HCT116 (cell line): Measurements from ENCODE around the gene COBL. TPM values are rescaled to one million over a fixed set of nuclear protein-coding genes. Genes with fewer than 3 reads are reported as not detected.

Source experiments
- ATAC-seq: fragments of 200-7000 bp; cut with Tn5 transposase; 2 replicates; pipeline ENCODE4 v1.9.1; 2020; ENCODE audit warnings: mild to moderate bottlenecking, moderate library complexity
- BruUV-seq: library from RNA; stranded (reverse); fragments of 400-500 nt; replicated peaks from 2 replicates; lab custom pipeline; 2021; lab: Mats Ljungman, UMichigan
- CTCF ChIA-PET: fragments of 300-600 bp; sonication (Branson Sonifier 250); formaldehyde crosslinking; loops from one replicate; lab custom pipeline; 2021; ENCODE audit warnings: antibody characterized with exemption; lab: Charles Lee
- POLR2A ChIA-PET: fragments of 300-600, 350-600 bp; sonication (Branson Sonifier 250); formaldehyde crosslinking; loops from one replicate; lab custom pipeline; 2021; ENCODE audit warnings: antibody characterized with exemption; lab: Charles Lee
- RAD21 ChIA-PET, 2 experiments: fragments of 300-600 bp; sonication (Branson Sonifier 250); formaldehyde crosslinking; loops; one replicate each; lab custom pipeline; 2023; ENCODE audit warnings: low total read pairs in 2 of 2; ENCODE audit not compliant: uncharacterized antibody in 2 of 2, unreplicated experiment in 2 of 2, low non-redundant PET in 1 of 2; lab: Charles Lee
- DNase-seq: peaks from one replicate; pipeline ENCODE4 v3.0.0-alpha.2; 2010; ENCODE audit warnings: low read depth, low spot score
- H2AFZ ChIP-seq: fragments of 200-600 bp; shearing (Covaris generic), sonication (generic); 2 replicates; pipeline ENCODE4 v1.6.1; 2017; ENCODE audit warnings: low read depth, mixed run types, mixed read lengths, antibody characterized with exemption, low read length; ENCODE audit not compliant: poor library complexity, severe bottlenecking
- H3K27ac ChIP-seq: 2 replicates; pipeline ENCODE4 v1.5.1; 2012; ENCODE audit warnings: low read depth, low read length
- H3K27me3 ChIP-seq: fragments of 200-600 bp; sonication (generic); 2 replicates; pipeline ENCODE4 v1.6.1; 2016; ENCODE audit warnings: mixed run types, low read length, mixed read lengths; ENCODE audit not compliant: insufficient read depth
- H3K36me3 ChIP-seq, 2 experiments: fragments of 200-500 bp in 1 of 2; fragments of 200-600 bp in 1 of 2; sonication (Bioruptor generic) in 1 of 2; sonication (generic) in 1 of 2; 2 replicates each; pipeline versions ENCODE4 v1.5.1 to v1.6.1; 2014 to 2016; ENCODE audit warnings: low read length in 2 of 2, inconsistent platforms in 1 of 2, mixed read lengths in 1 of 2, mixed run types in 1 of 2; ENCODE audit not compliant: insufficient read depth in 2 of 2, control insufficient read depth in 1 of 2
- H3K4me1 ChIP-seq, 2 experiments: fragments of 200-600 bp in 1 of 2; sonication (generic) in 1 of 2; 2 replicates each; pipeline versions ENCODE4 v1.5.1 to v1.6.1; 2012 to 2017; ENCODE audit warnings: low read length in 2 of 2, inconsistent platforms in 1 of 2, mild to moderate bottlenecking in 1 of 2, mixed read lengths in 1 of 2, mixed run types in 1 of 2, moderate library complexity in 1 of 2; ENCODE audit not compliant: insufficient read depth in 2 of 2, control insufficient read depth in 1 of 2
- H3K4me2 ChIP-seq: fragments of 200-600 bp; sonication (generic); 2 replicates; pipeline ENCODE4 v1.6.1; 2017; ENCODE audit warnings: mixed run types, low read length, mixed read lengths
- H3K4me3 ChIP-seq, 2 experiments: fragments of 200-600 bp in 1 of 2; sonication (generic) in 1 of 2; replicated peaks in 1 of 2; 2 replicates each; pipeline ENCODE4 v1.5.1; 2011 to 2016; ENCODE audit warnings: low read length in 2 of 2, control low read depth in 1 of 2, low read depth in 1 of 2, mild to moderate bottlenecking in 1 of 2, mixed read lengths in 1 of 2, mixed run types in 1 of 2
- H3K79me2 ChIP-seq: fragments of 200-600 bp; sonication (generic); 2 replicates; pipeline ENCODE4 v1.6.1; 2017; ENCODE audit warnings: mild to moderate bottlenecking, mixed run types, low read length, moderate library complexity, mixed read lengths; ENCODE audit not compliant: insufficient read depth
- H3K9ac ChIP-seq: fragments of 200-600 bp; sonication (generic); 2 replicates; pipeline ENCODE4 v1.6.1; 2016; ENCODE audit warnings: low read length, mixed read lengths
- H3K9me2 ChIP-seq: fragments of 200-600 bp; sonication (generic), shearing (Covaris generic); 2 replicates; pipeline ENCODE4 v1.6.1; 2017; ENCODE audit warnings: mixed run types, mild to moderate bottlenecking, moderate library complexity; ENCODE audit not compliant: insufficient read depth
- H3K9me3 ChIP-seq, 2 experiments: fragments of 200-500 bp in 1 of 2; fragments of 200-600 bp in 1 of 2; sonication (Bioruptor generic) in 1 of 2; sonication (generic) in 1 of 2; 2 replicates each; pipeline ENCODE4 v1.6.1; 2014 to 2017; ENCODE audit warnings: low read length in 2 of 2, mixed read lengths in 2 of 2, inconsistent platforms in 1 of 2, low read depth in 1 of 2, mild to moderate bottlenecking in 1 of 2, mixed run types in 1 of 2, moderate library complexity in 1 of 2; ENCODE audit not compliant: control insufficient read depth in 1 of 2, insufficient read depth in 1 of 2
- H4K20me1 ChIP-seq: fragments of 200-600 bp; sonication (generic), shearing (Covaris generic); 2 replicates; pipeline ENCODE4 v1.6.1; 2017; ENCODE audit warnings: mixed run types, mild to moderate bottlenecking, moderate library complexity; ENCODE audit not compliant: insufficient read depth
- ATF3 ChIP-seq: IDR thresholded peaks from 2 replicates; pipeline ENCODE4 v1.6.1; 2012
- CBX3 ChIP-seq: IDR thresholded peaks from 2 replicates; pipeline ENCODE4 v1.6.1; 2012; ENCODE audit warnings: low read depth
- CTCF ChIP-seq, 3 experiments: fragments of 200-600 bp in 1 of 3; sonication (generic) in 1 of 3; IDR thresholded peaks in 2 of 3; conservative IDR thresholded peaks in 1 of 3; 2 replicates each; pipeline ENCODE4 v1.5.1; 2012 to 2017; ENCODE audit warnings: low read depth in 2 of 3, low read length in 2 of 3, antibody characterized with exemption in 1 of 3, borderline replicate concordance in 1 of 3, control low read depth in 1 of 3, mild to moderate bottlenecking in 1 of 3, mixed read lengths in 1 of 3, mixed run types in 1 of 3, moderate library complexity in 1 of 3; ENCODE audit not compliant: insufficient read depth in 1 of 3
- EZH2phosphoT487 ChIP-seq: fragments of 200-600 bp; IDR thresholded peaks from 2 replicates; pipeline ENCODE4 v1.6.1; 2018; ENCODE audit warnings: antibody characterized with exemption, borderline replicate concordance
- FOSL1 ChIP-seq: IDR thresholded peaks from 2 replicates; pipeline ENCODE4 v1.6.1; 2012; ENCODE audit warnings: low read depth
- JUND ChIP-seq: IDR thresholded peaks from 2 replicates; pipeline ENCODE4 v1.6.1; 2012
- POLR2AphosphoS5 ChIP-seq: IDR thresholded peaks from 2 replicates; pipeline ENCODE4 v1.6.1; 2011; ENCODE audit warnings: mild to moderate bottlenecking, low read depth, low read length, moderate library complexity
- RAD21 ChIP-seq: IDR thresholded peaks from 2 replicates; pipeline ENCODE4 v1.6.1; 2012; ENCODE audit warnings: low read depth, mild to moderate bottlenecking
- SIN3A ChIP-seq: IDR thresholded peaks from 2 replicates; pipeline ENCODE4 v1.6.1; 2012; ENCODE audit warnings: low read depth
- SP1 ChIP-seq: IDR thresholded peaks from 2 replicates; pipeline ENCODE4 v1.6.1; 2012; ENCODE audit warnings: low read depth
- SRF ChIP-seq: IDR thresholded peaks from 2 replicates; pipeline ENCODE4 v1.6.1; 2012; ENCODE audit warnings: low read depth
- TCF7L2 ChIP-seq: IDR thresholded peaks from 2 replicates; pipeline ENCODE4 v1.7.0; 2011; ENCODE audit warnings: borderline replicate concordance, inconsistent platforms; ENCODE audit not compliant: insufficient read depth, insufficient read length; ENCODE audit errors: extremely low read depth
- YY1 ChIP-seq: IDR thresholded peaks from 2 replicates; pipeline ENCODE4 v1.6.1; 2011; ENCODE audit warnings: low read length, low read depth, moderate library complexity, mild to moderate bottlenecking; ENCODE audit not compliant: insufficient replicate concordance; ENCODE audit errors: extremely low read depth
- intact Hi-C: fragments of 100-400 bp; cut with micrococcal nuclease; formaldehyde crosslinking; loops from 2 replicates; pipeline ENCODE4 v1.10.0; 2022
- total RNA-seq: library from RNA; stranded (reverse); gene quantifications from one replicate; pipeline ENCODE4 v1.2.1, GENCODE V29; 2021; ENCODE audit not compliant: unreplicated experiment

COBL gene
- total RNA-seq, 1 experiment from 2014 or later = 19.3 TPM

- Histone ChIP-seq H3K36me3 (no peaks in the 10 kb centered on the region), H3K9ac (no peak overlapping the region), H3K79me2 (no peaks in the 10 kb centered on the region), H3K4me1 (no peaks in the 10 kb centered on the region), H3K27me3 (no peaks in the 10 kb centered on the region), H3K4me3 (no peak overlapping the region), H3K9me3 (no peaks in the 10 kb centered on the region), H3K9me2 (no peaks in the 10 kb centered on the region), H4K20me1 (no peaks in the 10 kb centered on the region), H2AFZ (no peak overlapping the region), H3K27ac (no peak overlapping the region), H3K4me2 (no peak overlapping the region)
- ChIA-PET RAD21 (no interaction called here), POLR2A (no interaction called here), CTCF (no interaction called here)
- DNase-seq (no peak), ATAC-seq (no peak)
- TF ChIP-seq YY1 (no peak), ATF3 (no peak), EZH2phosphoT487 (no peak), POLR2AphosphoS5 (no peak), TCF7L2 (no peak), FOSL1 (no peak), CBX3 (no peak)
- BruUV-seq = no TSS peak
- intact Hi-C loops = no loop called here
Observed at GRCh38 chr7:51033727-51034520, 282.7 kb downstream of the COBL start.

- H3K9me2 ChIP-seq = no peaks in the 10 kb centered on the region
- ChIA-PET POLR2A (no interaction called here), RAD21 (no interaction called here), CTCF (no interaction called here)
- DNase-seq (no peak), ATAC-seq (no peak)
- no peak overlapping the region for H3K27ac ChIP-seq
- BruUV-seq = no TSS peak
- H2AFZ ChIP-seq = no peak overlapping the region
- no peak overlapping the region for H3K4me3 ChIP-seq
- H3K79me2 ChIP-seq = no peaks in the 10 kb centered on the region
- H3K27me3 ChIP-seq = no peaks in the 10 kb centered on the region
- H3K36me3 ChIP-seq = no peaks in the 10 kb centered on the region
- H3K4me1 ChIP-seq = no peaks in the 10 kb centered on the region
- H3K9me3 ChIP-seq = no peaks in the 10 kb centered on the region
- no peak overlapping the region for H3K4me2 ChIP-seq
- intact Hi-C loops = no loop called here
- H3K9ac ChIP-seq = no peak overlapping the region
- H4K20me1 ChIP-seq = no peaks in the 10 kb centered on the region
- TF ChIP-seq EZH2phosphoT487 (no peak), SIN3A (no peak), SP1 (no peak), RAD21 (no peak), FOSL1 (no peak), CTCF (IDR thresholded peaks at IDR 0.05 in 2 of 3, conservative IDR thresholded peaks at IDR 0.05 in 1 of 3; ENCODE audit: borderline replicate concordance in 1 of 3, insufficient read depth in 1 of 3, low read depth in 2 of 3, low read length in 2 of 3) (no peak), SRF (no peak), TCF7L2 (no peak), JUND (no peak)
Observed at GRCh38 chr7:51031791-51032515, 284.7 kb downstream of the COBL start.
